ENCODE results near the gene CCDC150.
"Not testable (repeated sequence)": the region's sequence is repeated elsewhere in the genome, so short reads cannot be mapped to it uniquely, and the experiment has no call there.

Gene CCDC150

GRCh38 chr2:196712867-196713266 is 73.4 kb downstream of the CCDC150 start:
- no peak for DNase-seq (ENCODE audit: low spot score)

- DNase-seq (ENCODE audit: low spot score): no peak
Measured at GRCh38 chr2:196718419-196719109, 79.0 kb downstream of the CCDC150 start.

- peak; percentile 75 for DNase-seq (ENCODE audit: low spot score)
Measured at GRCh38 chr2:196719110-196719872, 79.8 kb downstream of the CCDC150 start.

- no peak for DNase-seq (ENCODE audit: low spot score)
Measured at GRCh38 chr2:196723571-196723970, 84.1 kb downstream of the CCDC150 start.

GRCh38 chr2:196725218-196725617 is 85.7 kb downstream of the CCDC150 start:
- no peak for DNase-seq (ENCODE audit: low spot score)

GRCh38 chr2:196725882-196726281 is 86.4 kb downstream of the CCDC150 start:
- no peak for DNase-seq (ENCODE audit: low spot score)

GRCh38 chr2:196729418-196729817 is 89.9 kb downstream of the CCDC150 start:
- no peak for DNase-seq (ENCODE audit: low spot score)

GRCh38 chr2:196736646-196737045 is 97.1 kb downstream of the CCDC150 start:
- DNase-seq (ENCODE audit: low spot score): not testable (repeated sequence)

- DNase-seq (ENCODE audit: low spot score): no peak
Measured at GRCh38 chr2:196737046-196737445, 97.5 kb downstream of the CCDC150 start.

GRCh38 chr2:196739031-196739430 is 99.5 kb downstream of the CCDC150 start:
- DNase-seq (ENCODE audit: low spot score): no peak

- no peak for DNase-seq (ENCODE audit: low spot score)
Measured at GRCh38 chr2:196742216-196742615, 102.7 kb downstream of the CCDC150 start.

GRCh38 chr2:196742685-196743084 is 103.2 kb downstream of the CCDC150 start:
- DNase-seq (ENCODE audit: low spot score): no peak

GRCh38 chr2:196743165-196743564 is 103.7 kb downstream of the CCDC150 start:
- DNase-seq (ENCODE audit: low spot score): no peak

- DNase-seq (ENCODE audit: low spot score): no peak
Measured at GRCh38 chr2:196745711-196746110, 106.2 kb downstream of the CCDC150 start.

GRCh38 chr2:196747400-196747799 is 107.9 kb downstream of the CCDC150 start:
- no peak for DNase-seq (ENCODE audit: low spot score)

GRCh38 chr2:196748123-196748522 is 108.6 kb downstream of the CCDC150 start:
- DNase-seq (ENCODE audit: low spot score): no peak

GRCh38 chr2:196750291-196750923 is 110.9 kb downstream of the CCDC150 start:
- no peak for DNase-seq (ENCODE audit: low spot score)

- DNase-seq (ENCODE audit: low spot score): peak; percentile 74
Measured at GRCh38 chr2:196750977-196751631, 111.6 kb downstream of the CCDC150 start.

- DNase-seq (ENCODE audit: low spot score): peak; percentile 50
Measured at GRCh38 chr2:196758474-196759377, 119.2 kb downstream of the CCDC150 start.

GRCh38 chr2:196759378-196759706 is 119.8 kb downstream of the CCDC150 start:
- peak; percentile 18 for DNase-seq (ENCODE audit: low spot score)

- DNase-seq (ENCODE audit: low spot score): no peak
Measured at GRCh38 chr2:196767101-196767500, 127.6 kb downstream of the CCDC150 start.

All from GM03348 (cell line).